GM10248 (cell line): Measurements from ENCODE around the gene TET3.

Source experiments
- CTCF ChIA-PET: fragments of 300-600 bp; sonication (Branson Sonifier 250); formaldehyde crosslinking; extraction: SDS; loops from one replicate; lab custom pipeline; 2021; ENCODE audit warnings: antibody characterized with exemption; lab: Yijun Ruan, JAX
- POLR2A ChIA-PET: fragments of 350-650 bp; sonication (Branson Sonifier 250); formaldehyde crosslinking; extraction: SDS; loops from one replicate; lab custom pipeline; 2020; ENCODE audit warnings: antibody characterized with exemption; lab: Yijun Ruan, JAX
- DNase-seq: peaks from one replicate; pipeline ENCODE4 v3.0.0; 2012; ENCODE audit errors: extremely low spot score
- TF ChIP-seq, protein P1 (sequence below): IDR thresholded peaks from 2 replicates; pipeline ENCODE4 v1.5.1; 2012; ENCODE audit warnings: mild to moderate bottlenecking, low read depth; ENCODE audit errors: extremely low read depth, missing control alignments, control extremely low read depth

TET3 gene

DNA sequence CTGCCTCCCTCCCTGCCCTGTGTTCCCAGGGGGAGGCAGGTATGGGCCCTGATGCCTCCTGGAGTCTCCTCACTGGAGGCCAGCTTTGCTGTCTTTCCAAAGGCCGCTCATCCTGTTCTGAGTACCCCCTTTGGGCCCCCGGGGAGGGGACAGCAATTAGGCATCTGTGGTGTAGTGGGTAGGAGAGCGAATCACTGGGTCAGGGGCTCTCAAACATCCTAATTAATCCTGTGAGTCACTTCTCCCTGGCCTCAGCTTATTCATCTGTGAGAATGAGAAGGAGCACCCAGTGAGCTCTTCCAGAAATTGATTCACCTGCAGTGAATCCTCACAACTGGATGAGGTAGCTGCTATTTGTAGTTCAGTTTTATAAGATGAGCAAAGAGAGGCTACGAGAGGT is 16.4 kb downstream of the TET3 start:
- ChIA-PET CTCF (interaction anchor here (0.8 to 2.3 kb wide), 12 partner anchors 13 to 390 kb away, joined by 3 to 10 read pairs (median 4); no protein-coding TSS in a partner anchor), POLR2A (interaction anchor here (0.6 to 1.1 kb wide), 5 partner anchors 10 to 79 kb away, joined by 3 to 7 read pairs (median 3); no protein-coding TSS in a partner anchor)
- DNase-seq = no peak
- TF ChIP-seq, protein P1, sequence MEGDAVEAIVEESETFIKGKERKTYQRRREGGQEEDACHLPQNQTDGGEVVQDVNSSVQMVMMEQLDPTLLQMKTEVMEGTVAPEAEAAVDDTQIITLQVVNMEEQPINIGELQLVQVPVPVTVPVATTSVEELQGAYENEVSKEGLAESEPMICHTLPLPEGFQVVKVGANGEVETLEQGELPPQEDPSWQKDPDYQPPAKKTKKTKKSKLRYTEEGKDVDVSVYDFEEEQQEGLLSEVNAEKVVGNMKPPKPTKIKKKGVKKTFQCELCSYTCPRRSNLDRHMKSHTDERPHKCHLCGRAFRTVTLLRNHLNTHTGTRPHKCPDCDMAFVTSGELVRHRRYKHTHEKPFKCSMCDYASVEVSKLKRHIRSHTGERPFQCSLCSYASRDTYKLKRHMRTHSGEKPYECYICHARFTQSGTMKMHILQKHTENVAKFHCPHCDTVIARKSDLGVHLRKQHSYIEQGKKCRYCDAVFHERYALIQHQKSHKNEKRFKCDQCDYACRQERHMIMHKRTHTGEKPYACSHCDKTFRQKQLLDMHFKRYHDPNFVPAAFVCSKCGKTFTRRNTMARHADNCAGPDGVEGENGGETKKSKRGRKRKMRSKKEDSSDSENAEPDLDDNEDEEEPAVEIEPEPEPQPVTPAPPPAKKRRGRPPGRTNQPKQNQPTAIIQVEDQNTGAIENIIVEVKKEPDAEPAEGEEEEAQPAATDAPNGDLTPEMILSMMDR = no peak

DNA sequence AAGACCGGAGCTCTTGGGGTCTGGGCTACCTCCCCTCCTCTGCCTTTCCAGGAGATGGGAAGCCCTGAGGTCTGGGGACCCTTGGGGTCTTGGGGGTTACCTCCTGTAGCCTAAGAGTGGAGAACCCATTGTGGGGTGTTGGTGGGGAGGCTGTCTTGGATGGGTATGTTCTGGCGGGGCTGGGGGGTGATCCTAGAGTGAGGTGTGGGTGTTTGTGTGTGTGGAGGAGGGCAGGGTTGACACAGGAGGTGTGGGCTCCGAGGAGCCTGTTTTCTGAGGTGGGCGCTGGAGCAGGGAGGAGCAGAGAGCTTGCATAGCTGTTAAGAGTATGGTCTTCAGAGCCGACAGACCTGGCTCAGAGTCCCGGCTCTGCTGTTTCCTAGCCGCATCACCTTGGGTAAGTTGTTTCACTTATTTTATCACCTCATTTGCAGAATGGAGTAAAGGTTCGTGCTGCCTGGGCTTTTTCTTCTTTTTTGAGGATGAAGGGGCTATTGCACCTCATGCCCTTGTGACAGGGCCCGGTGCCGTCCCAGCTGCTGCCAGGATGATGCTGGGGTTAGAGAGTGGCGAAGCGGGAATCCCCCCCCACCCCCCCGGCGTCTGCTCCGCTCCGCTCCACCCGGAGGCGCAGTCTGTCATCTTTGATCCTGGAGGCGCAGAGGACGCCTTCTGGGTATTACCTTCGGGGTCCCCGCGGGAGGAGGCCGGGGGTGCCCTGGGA is 17.2 kb downstream of the TET3 start:
- TF ChIP-seq, protein P1 = no peak
- ChIA-PET CTCF (interaction anchor here (0.7 to 2.3 kb wide), 13 partner anchors 14 to 390 kb away, joined by 3 to 10 read pairs (median 4); partner anchors contain the start of gene STAMBP), POLR2A (interaction anchor here (0.6 to 1.1 kb wide), 5 partner anchors 9 to 78 kb away, joined by 3 to 8 read pairs (median 4); no protein-coding TSS in a partner anchor)
- no peak for DNase-seq

GRCh38 chr2:74002505-74003421 is 18.1 kb downstream of the TET3 start:
- POLR2A ChIA-PET = interaction anchor here (0.8 kb wide), 1 partner anchor 29 kb away, joined by 3 read pairs; no protein-coding TSS in a partner anchor
- CTCF ChIA-PET = interaction anchor here (1.2 to 1.8 kb wide), 5 partner anchors 9 to 174 kb away, joined by 3 to 7 read pairs (median 4); partner anchors contain the start of gene STAMBP
- DNase-seq = peak; percentile 95
- TF ChIP-seq, protein P1 = no peak

GRCh38 chr2:74003494-74004211 is 18.9 kb downstream of the TET3 start:
- ChIA-PET CTCF (interaction anchor here (1.0 to 2.2 kb wide), 6 partner anchors 10 to 179 kb away, joined by 3 to 7 read pairs (median 4); no protein-coding TSS in a partner anchor), POLR2A (no interaction called here)
- DNase-seq = no peak
- TF ChIP-seq, protein P1 = no peak

DNA sequence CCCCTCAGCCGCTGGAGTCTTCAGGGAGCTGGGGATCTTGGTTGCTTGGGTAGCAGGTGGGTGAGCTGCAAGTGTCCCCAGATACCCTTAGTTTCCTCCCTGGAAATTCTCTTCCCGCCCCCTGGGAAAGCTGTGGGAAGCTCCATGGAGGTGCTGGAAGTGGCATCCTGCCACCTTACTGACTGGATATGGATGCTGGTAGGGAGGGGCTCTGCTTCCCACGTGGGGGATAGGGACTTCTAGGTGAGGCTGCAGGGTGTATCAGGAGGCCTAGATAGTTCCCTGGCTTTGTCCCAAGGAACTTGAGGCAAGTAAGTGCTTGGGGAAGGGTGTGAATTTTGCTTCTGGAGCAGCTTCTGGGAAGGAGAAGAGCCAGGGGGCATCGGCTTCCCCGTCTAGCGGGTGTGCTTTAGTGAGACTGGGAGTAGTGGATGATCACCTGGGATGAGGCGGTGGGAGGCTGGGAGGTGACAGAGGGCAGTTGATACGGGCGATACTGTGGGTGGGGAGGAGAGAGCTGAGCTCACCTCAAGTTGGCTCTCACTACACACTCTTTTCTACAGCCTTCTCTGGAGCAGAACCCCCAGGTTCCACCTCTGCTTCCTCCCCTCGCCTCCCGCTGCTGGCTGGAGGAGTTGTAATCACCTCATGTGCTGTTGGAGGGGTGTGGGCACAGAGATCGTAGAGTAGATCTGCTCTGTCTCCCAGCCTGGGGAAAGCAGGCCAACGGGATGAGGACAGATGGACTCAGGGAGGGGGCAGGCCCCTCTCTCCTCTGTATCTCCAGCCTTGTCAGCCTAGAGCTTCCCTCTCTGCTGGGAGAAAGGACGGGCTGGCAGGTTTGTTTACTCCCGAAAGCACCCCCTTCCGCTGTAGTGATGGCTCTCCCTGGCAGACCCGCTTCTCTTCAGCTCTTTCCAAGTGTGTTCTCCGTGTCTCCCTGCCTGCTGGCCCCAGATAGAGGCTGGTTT is 19.8 kb downstream of the TET3 start:
- ChIA-PET CTCF (interaction anchor here (1.0 to 2.2 kb wide), 11 partner anchors 9 to 180 kb away, joined by 3 to 7 read pairs (median 4); no protein-coding TSS in a partner anchor), POLR2A (interaction anchor here (0.5 kb wide), 1 partner anchor 16 kb away, joined by 6 read pairs; no protein-coding TSS in a partner anchor)
- DNase-seq = no peak
- TF ChIP-seq, protein P1 = no peak
